ENCODE data around the gene SLC6A6.
A peak's percentile ranks its signal among the peaks of the same experiment; 100 is the strongest.

The SLC6A6 gene

DNA sequence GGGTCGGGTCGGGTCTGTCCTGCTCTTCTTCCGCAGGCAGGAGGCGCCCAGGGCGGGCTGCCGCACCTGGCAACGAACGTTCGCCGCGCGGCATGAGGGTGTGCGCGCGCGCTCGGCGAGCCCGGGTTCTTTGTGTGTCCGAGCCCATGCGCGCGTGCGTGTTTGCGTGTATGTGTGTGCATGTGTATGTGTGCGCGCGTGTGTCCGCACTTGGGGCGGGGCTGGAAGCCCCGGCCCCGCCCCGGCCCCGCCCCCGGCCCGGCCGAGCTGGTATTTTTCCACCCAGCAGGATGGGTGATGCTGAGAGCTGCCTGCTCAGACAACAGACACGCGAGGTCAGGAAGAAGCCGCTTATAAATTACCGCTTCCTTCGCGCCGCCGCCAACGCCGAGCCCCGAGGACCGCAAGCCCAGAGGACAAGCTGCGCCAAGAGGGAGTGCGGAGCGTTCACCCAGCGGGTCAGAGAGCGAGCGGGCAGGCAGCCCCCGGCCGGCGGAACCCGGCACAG lies at the start of gene SLC6A6:
TSS of gene SLC6A6 (plus strand) at position 303 of the 508 bp plus-strand sequence. CDS start 41,029 bp downstream, outside the sequence.
- H3K4me2 ChIP-seq = peak within 1 kb of the TSS; percentile 92 to 100 (median 97)
- peaks cover 65 to 86% (median 77%) of the 10 kb centered on the region in 10 experiments for H3K4me1 ChIP-seq
- H4K20me1 ChIP-seq = peaks cover 0 to 53% (median 44%) of the 10 kb centered on the region in 11 experiments; a peak in 20 of 22 replicates
- H3K9me3 ChIP-seq (replicated peaks in 1 of 11) = no peaks in the 10 kb centered on the region
- H3K36me3 ChIP-seq = peaks cover 0 to 14% (median 12%) of the 10 kb centered on the region in 11 experiments; a peak in 15 of 22 replicates
- TF ChIP-seq Cebpa-rat (IDR thresholded peaks at IDR 0.05) = no peak
- H3K27ac ChIP-seq = peak within 1 kb of the TSS; percentile 47 to 97 (median 95)
- H3K9ac ChIP-seq = peak within 1 kb of the TSS; percentile 78 to 98 (median 94)
- H3K4me3 ChIP-seq = peak within 1 kb of the TSS; percentile 77 to 95 (median 92)
- no peaks in the 10 kb centered on the region for H3K27me3 ChIP-seq

DNA sequence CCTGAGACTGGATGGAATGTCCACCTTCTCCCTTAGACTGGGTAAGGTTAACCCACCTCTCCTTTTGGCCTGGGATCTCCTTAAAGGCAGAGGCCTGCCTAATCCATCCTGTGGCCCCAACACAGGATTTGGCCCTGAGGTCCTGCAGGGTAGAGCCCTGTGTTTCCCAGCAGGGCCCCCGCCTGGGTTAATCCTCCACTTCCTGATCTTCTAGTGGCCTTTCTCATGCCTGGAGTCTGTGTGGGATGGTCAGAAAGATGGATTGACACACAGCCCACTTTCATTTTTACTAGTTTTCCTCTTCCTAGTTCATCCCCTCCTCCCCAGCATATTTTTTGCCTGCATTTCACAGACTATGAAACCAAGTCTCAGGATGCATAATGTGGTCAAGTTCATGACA lies 48.9 kb upstream of the SLC6A6 start:
- H3K27me3 ChIP-seq = no peaks in the 10 kb centered on the region
- peaks cover 0 to 6% (median 0%) of the 10 kb centered on the region in 11 experiments; a peak in 1 of 22 replicates for H4K20me1 ChIP-seq
- H3K9ac ChIP-seq = no peak overlapping the region
- H3K36me3 ChIP-seq = no peaks in the 10 kb centered on the region
- H3K27ac ChIP-seq = no peak overlapping the region
- H3K4me1 ChIP-seq = peaks cover 0 to 12% (median 6%) of the 10 kb centered on the region in 10 experiments; a peak in 9 of 20 replicates
- no peak overlapping the region for H3K4me3 ChIP-seq
- peak overlapping the region in 2 of 11 experiments; percentile 10 to 43; a peak in 4 of 22 replicates for H3K4me2 ChIP-seq
- peaks cover 0 to 7% (median 4%) of the 10 kb centered on the region in 11 experiments; a peak in 6 of 22 replicates for H3K9me3 ChIP-seq (replicated peaks in 1 of 11)
- TF ChIP-seq Cebpa-rat (IDR thresholded peaks at IDR 0.05) = no peak

DNA sequence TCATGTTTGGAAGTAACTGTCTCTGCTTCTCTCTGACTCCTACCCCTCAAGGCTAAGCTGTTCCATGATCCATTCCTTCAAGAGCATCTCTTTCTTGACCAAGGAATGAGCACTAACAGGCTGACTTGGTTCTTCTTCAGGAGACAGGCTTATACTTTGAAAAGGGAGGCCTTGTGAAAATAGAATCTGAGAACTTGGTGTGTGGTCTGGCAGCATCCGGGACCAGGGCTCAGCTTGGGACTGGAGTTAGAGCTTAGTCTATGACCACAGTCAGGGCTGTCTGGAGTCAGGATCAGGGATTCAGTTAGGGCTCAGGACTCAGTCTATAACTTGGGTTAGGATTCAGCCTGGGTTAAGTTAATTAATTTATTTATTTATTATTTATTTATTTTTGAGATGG lies 44.9 kb upstream of the SLC6A6 start:
- Histone ChIP-seq H3K36me3 (no peaks in the 10 kb centered on the region), H3K4me1 (peaks cover 0 to 10% (median 2%) of the 10 kb centered on the region in 10 experiments; a peak in 6 of 20 replicates), H3K4me3 (no peak overlapping the region), H3K9ac (no peak overlapping the region), H4K20me1 (peaks cover 0 to 12% (median 0%) of the 10 kb centered on the region in 11 experiments; a peak in 1 of 22 replicates), H3K27ac (no peak overlapping the region), H3K9me3 (replicated peaks in 1 of 11) (peaks cover 0 to 1% (median 0%) of the 10 kb centered on the region in 11 experiments; a peak in 1 of 22 replicates), H3K4me2 (no peak overlapping the region), H3K27me3 (no peaks in the 10 kb centered on the region)
- no peak for TF ChIP-seq Cebpa-rat (IDR thresholded peaks at IDR 0.05)

DNA sequence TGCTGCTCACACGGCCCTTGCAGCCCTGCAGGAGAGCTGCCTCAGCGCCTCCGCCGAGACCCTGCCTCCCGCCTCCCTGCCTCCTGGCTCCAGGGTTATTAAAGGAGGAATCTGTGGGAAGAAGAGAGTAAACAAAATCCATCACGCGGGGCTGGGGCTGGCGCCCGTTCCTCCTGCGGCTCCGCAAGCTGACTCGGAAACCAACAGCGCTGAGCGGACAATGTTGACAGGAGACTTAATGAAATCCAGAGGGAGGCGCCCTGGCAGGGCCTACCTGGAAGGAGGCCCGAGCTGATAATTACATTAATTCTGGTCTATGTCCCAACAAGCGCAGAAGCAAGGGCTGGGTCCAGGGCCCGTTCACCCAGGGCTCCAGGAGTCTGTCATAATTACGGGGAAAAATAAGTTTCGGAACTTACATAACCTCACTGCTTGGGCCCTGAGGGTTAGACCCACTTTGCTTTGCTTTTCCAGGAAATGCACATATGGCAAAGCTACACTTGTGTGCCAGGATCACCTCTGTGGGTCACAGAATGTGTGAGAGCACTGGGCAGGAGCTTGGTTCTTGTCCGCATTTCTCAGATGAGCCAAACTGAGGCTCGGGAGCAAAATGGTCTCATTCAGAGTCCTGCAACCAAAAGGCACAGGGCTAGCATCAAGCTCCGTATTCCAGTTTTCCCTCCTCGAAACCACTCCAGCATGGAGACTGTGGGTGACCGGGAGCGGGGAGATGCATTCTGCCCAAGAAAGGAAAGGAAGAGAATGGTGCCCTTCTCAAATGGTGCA lies 43.8 kb upstream of the SLC6A6 start:
- no peak overlapping the region for H3K9ac ChIP-seq
- no peak overlapping the region for H3K27ac ChIP-seq
- H3K36me3 ChIP-seq = no peaks in the 10 kb centered on the region
- TF ChIP-seq Cebpa-rat (IDR thresholded peaks at IDR 0.05) = no peak
- H3K9me3 ChIP-seq (replicated peaks in 1 of 11) = no peaks in the 10 kb centered on the region
- no peaks in the 10 kb centered on the region for H3K27me3 ChIP-seq
- H3K4me2 ChIP-seq = no peak overlapping the region
- H4K20me1 ChIP-seq = peaks cover 0 to 12% (median 0%) of the 10 kb centered on the region in 11 experiments; a peak in 1 of 22 replicates
- no peak overlapping the region for H3K4me3 ChIP-seq
- H3K4me1 ChIP-seq = peaks cover 0 to 9% (median 3%) of the 10 kb centered on the region in 10 experiments; a peak in 9 of 20 replicates

DNA sequence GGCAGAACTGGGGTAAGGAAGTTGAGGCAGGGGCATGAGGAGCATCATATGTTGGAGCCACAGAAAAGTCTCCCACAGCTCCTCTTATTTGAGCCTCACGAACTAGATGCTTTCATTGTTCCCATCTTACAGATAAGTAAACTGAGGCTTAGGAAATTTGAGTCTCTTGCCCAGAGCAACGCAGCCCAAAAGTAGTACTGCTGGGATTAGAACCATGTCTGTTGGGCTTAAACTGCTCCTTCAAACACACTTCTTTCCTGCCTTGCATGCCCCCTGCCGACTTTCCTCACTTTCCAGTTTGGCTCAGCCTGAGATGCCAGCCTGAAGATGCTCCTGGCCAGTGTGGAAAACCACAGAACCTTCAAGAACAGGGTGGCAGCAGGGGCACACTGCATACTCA lies 43.1 kb upstream of the SLC6A6 start:
- Histone ChIP-seq H3K27ac (no peak overlapping the region), H4K20me1 (peaks cover 0 to 12% (median 0%) of the 10 kb centered on the region in 11 experiments; a peak in 1 of 22 replicates)

DNA sequence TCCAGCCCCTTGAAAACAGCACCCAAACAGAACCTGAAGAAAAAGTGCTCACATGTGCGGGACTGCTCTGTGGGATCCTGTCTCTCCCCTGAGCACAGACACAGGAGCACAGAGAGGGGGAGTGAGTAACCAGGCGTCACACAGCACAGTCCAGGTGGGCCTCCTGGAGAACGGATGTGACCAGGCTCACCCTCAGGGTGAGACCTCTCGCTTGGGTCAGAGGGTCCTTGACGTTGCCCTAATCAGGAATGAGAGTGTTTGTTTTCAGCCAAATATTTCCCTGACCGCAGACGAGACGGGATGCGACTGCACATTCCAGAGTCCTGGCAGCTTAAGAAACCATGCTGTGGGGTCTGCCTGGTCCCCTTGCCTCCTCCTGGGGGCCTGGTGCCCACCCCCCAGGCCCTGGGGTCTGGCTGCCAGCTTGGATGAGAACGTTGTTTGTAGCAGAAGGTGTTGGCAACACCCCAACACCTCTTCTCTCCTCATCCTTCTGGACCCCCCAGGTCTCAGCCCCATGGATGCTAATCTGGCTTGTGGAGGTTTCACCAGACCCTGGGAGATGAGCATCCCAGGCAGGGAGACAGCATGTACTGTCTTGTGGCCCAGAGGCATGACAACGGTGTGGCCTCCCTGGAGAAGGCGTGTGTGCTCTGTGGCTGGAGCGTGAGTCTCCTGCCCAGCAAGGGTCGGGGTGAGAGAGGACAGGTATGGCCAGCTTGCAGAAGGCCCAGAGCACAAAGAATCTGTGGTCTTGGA lies 42.1 kb upstream of the SLC6A6 start:
- H3K27ac ChIP-seq = no peak overlapping the region
- no peak overlapping the region for H3K4me2 ChIP-seq
- peaks cover 0 to 12% (median 0%) of the 10 kb centered on the region in 11 experiments; a peak in 1 of 22 replicates for H4K20me1 ChIP-seq

More for the DNA sequence above, 43.1 kb upstream of the SLC6A6 start:
- TF ChIP-seq Cebpa-rat (IDR thresholded peaks at IDR 0.05) = no peak
- Histone ChIP-seq H3K27me3 (no peaks in the 10 kb centered on the region), H3K4me2 (no peak overlapping the region), H3K9me3 (replicated peaks in 1 of 11) (no peaks in the 10 kb centered on the region), H3K9ac (no peak overlapping the region), H3K4me3 (no peak overlapping the region), H3K36me3 (no peaks in the 10 kb centered on the region), H3K4me1 (peaks cover 0 to 14% (median 4%) of the 10 kb centered on the region in 10 experiments; a peak in 10 of 20 replicates)

DNA sequence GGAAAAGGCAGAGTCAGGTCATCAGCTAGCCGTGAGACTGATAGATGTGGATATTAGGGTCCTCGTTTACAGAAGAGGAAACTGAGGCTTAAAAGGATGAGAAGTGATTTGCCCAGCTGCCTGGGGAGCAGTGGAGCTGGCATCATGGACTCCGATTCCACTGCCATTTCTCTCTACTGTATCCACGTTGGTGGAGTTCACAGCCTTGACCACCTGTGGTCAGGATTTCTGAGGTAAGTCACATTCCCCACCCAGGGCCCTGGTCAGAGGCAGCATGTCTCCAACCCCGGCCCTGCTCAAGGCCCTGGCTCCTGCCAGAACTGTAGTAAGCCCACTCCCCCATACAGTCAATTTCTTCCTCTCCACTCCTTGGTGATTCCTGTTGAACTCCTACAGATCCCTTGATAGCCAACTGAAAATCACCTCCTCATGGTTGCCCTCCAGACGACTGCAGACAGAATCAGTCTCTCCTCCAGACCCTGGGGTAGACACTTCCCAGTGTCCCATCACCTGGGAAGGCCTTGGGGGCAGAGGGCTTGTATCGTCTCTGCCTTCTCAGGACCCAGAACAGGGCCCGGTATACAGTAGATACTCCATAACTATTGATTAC lies 41.2 kb upstream of the SLC6A6 start:
- H3K27ac ChIP-seq = no peak overlapping the region
- H3K4me1 ChIP-seq = peaks cover 0 to 19% (median 4%) of the 10 kb centered on the region in 10 experiments; a peak in 10 of 20 replicates
- H3K9me3 ChIP-seq (replicated peaks in 1 of 11) = no peaks in the 10 kb centered on the region
- H3K9ac ChIP-seq = no peak overlapping the region
- H3K36me3 ChIP-seq = no peaks in the 10 kb centered on the region
- no peak for TF ChIP-seq Cebpa-rat (IDR thresholded peaks at IDR 0.05)
- H3K4me3 ChIP-seq = no peak overlapping the region
- H4K20me1 ChIP-seq = peaks cover 0 to 12% (median 0%) of the 10 kb centered on the region in 11 experiments; a peak in 1 of 22 replicates
- no peaks in the 10 kb centered on the region; a peak in 1 of 22 replicates for H3K27me3 ChIP-seq
- H3K4me2 ChIP-seq = no peak overlapping the region

More for the DNA sequence above, 42.1 kb upstream of the SLC6A6 start:
- no peaks in the 10 kb centered on the region for H3K9me3 ChIP-seq (replicated peaks in 1 of 11)
- peaks cover 0 to 15% (median 4%) of the 10 kb centered on the region in 10 experiments; a peak in 10 of 20 replicates for H3K4me1 ChIP-seq
- H3K9ac ChIP-seq = no peak overlapping the region
- no peak for TF ChIP-seq Cebpa-rat (IDR thresholded peaks at IDR 0.05)
- no peaks in the 10 kb centered on the region for H3K36me3 ChIP-seq
- H3K27me3 ChIP-seq = no peaks in the 10 kb centered on the region
- H3K4me3 ChIP-seq = no peak overlapping the region

DNA sequence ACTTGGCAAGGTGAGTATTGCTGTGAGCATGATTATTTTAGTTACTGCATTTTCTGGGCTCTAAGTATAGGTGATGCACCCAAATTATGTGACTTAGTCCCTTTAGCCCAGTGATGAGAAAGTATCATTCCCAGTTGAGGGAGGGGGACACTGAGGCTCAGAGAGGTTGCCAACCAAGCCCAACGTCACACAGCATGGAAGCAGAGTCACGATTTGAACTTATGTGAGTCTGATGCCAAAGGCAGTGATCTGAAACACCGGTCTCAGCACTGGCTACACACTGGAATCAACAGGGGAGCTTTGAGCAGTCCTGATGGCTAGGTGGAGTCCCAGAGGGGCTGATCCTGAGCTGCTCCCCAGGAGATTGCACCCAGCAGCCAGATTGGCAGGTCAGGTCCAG lies 39.5 kb upstream of the SLC6A6 start:
- TF ChIP-seq Cebpa-rat (IDR thresholded peaks at IDR 0.05) = no peak
- Histone ChIP-seq H3K4me3 (no peak overlapping the region), H3K4me1 (peaks cover 0 to 22% (median 9%) of the 10 kb centered on the region in 10 experiments; a peak in 10 of 20 replicates), H4K20me1 (peaks cover 0 to 12% (median 0%) of the 10 kb centered on the region in 11 experiments; a peak in 1 of 22 replicates), H3K4me2 (no peak overlapping the region), H3K9ac (no peak overlapping the region), H3K9me3 (replicated peaks in 1 of 11) (no peaks in the 10 kb centered on the region), H3K27me3 (peaks cover 0 to 8% (median 3%) of the 10 kb centered on the region in 11 experiments; a peak in 6 of 22 replicates), H3K36me3 (no peaks in the 10 kb centered on the region), H3K27ac (no peak overlapping the region)

Measured in BLaER1 treated with 17β-estradiol and CSF1 and Interleukin-3, amounts not matched to agents 10 nM and 100 nM (cell line).